Prostate gland (tissue), 2 donors: ENCODE measurements around the gene MCHR1. TPM values are rescaled to one million over a fixed set of nuclear protein-coding genes. Genes with fewer than 3 reads are reported as not detected.

Experiments used
- DNase-seq: peaks from one replicate; pipeline ENCODE4 v3.0.0-alpha.2; 2019; ENCODE audit warnings: low spot score
- H3K27ac ChIP-seq, 2 donors: fragments of 200-600 bp; sonication (generic); 2 replicates each; pipeline ENCODE4 v1.5.1; 2017 to 2019
- H3K27me3 ChIP-seq: fragments of 200-600 bp; sonication (generic); replicated peaks from 2 replicates; pipeline ENCODE4 v1.5.1; 2019; ENCODE audit not compliant: insufficient read depth
- H3K36me3 ChIP-seq, 2 donors: fragments of 200-600 bp; sonication (generic); 1 replicate in 1 of 2; 2 replicates in 1 of 2; pipeline versions ENCODE4 v1.5.1 to v1.8.1; 2017 to 2019
- H3K4me1 ChIP-seq: fragments of 200-600 bp; sonication (generic); replicated peaks from 2 replicates; pipeline ENCODE4 v1.5.1; 2019
- H3K4me3 ChIP-seq, 2 donors: fragments of 200-600 bp; sonication (generic); 2 replicates each; pipeline ENCODE4 v1.5.1; 2017 to 2019
- H3K9me3 ChIP-seq: fragments of 200-600 bp; sonication (generic); 2 replicates; pipeline ENCODE4 v1.5.1; 2017
- CTCF ChIP-seq, 4 experiments: fragments of 200-600 bp in 2 of 4; fragments of 450-650 bp in 2 of 4; sonication (generic) in 2 of 4; IDR thresholded peaks; 1 replicate in 3 of 4; 2 replicates in 1 of 4; pipeline ENCODE4 v1.5.1; 2016 to 2019; ENCODE audit warnings: antibody characterized with exemption in 4 of 4, mild to moderate bottlenecking in 2 of 4, moderate library complexity in 2 of 4
- POLR2A ChIP-seq: fragments of 450-650 bp; IDR thresholded peaks from one replicate; pipeline ENCODE4 v1.6.1; 2016; ENCODE audit warnings: antibody characterized with exemption, mild to moderate bottlenecking
- POLR2AphosphoS5 ChIP-seq: sonication (generic); formaldehyde crosslinking; IDR thresholded peaks from one replicate; pipeline ENCODE4 v1.6.1; 2017; ENCODE audit warnings: antibody characterized with exemption
- WGBS: methylation state at CpG from one replicate; pipeline ENCODE4 v1.1.5; 2018; 5-methylcytosine and 5-hydroxymethylcytosine counted together
- intact Hi-C: fragments of 100-400 bp; cut with DNase I; formaldehyde crosslinking; loops from one replicate; pipeline ENCODE4 v1.14.2; 2022
- total RNA-seq, 2 donors: library from RNA; depleted of rRNA; stranded (reverse); fragments of >200 nt; gene quantifications; one replicate each; pipeline ENCODE4 v1.1.0, GENCODE V29; 2016

MCHR1 gene
- total RNA-seq, 2 donors from 2014 or later = 0.45 TPM; not detected in 1

DNA sequence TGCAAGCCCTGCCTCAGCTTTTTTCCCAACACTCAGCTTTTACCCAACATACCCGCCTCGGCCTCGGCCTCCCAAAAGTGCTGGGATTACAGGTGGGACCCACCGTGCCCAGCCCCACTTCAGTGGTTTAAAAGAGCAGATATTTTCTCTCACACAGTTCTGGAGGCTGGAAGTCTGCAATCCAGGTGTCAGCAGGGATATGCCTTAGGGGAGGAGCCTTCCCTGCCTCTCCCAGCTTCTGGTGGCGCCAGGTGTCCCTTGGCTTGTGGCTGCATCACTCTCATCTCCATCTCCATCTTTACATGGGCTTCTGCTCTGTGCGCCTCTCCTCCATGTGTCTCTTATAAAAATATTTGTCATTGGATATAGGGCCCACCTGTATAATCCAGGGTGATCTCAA lies 50.0 kb downstream of the MCHR1 start:
- intact Hi-C loops = no loop called here
- 81% methylated on average over 6 of the region's 6 CpGs for WGBS
- Histone ChIP-seq H3K27ac (no peak overlapping the region), H3K9me3 (no peaks in the 10 kb centered on the region), H3K4me3 (no peak overlapping the region), H3K36me3 (no peaks in the 10 kb centered on the region), H3K4me1 (peaks cover 4% of the 10 kb centered on the region), H3K27me3 (no peaks in the 10 kb centered on the region)
- no peak for TF ChIP-seq POLR2A
- TF ChIP-seq CTCF (IDR thresholded peaks at IDR 0.05) = no peak
- TF ChIP-seq POLR2AphosphoS5 = no peak
- DNase-seq = no peak

Other genes starting within 250 kb of the MCHR1 start
- 100 to 1,000 TPM in 1 of 2 donors, 10 to 100 TPM in 1; 71.0 to 104 TPM for gene MRTFA, start 42.8 kb upstream of the MCHR1 start, total RNA-seq
- gene SLC25A17, start 139.9 kb downstream of the MCHR1 start, total RNA-seq = 10 to 100 TPM; 27.8 to 28.0 TPM
- 100 to 1,000 TPM; 159 to 205 TPM for gene ST13, start 177.2 kb downstream of the MCHR1 start, total RNA-seq
- 10 to 100 TPM; 10.5 to 19.2 TPM for gene XPNPEP3, start 177.7 kb downstream of the MCHR1 start, total RNA-seq
- under 1 TPM in 1 of 2 donors, not detected in 1; 0.17 TPM for gene DNAJB7, start 182.6 kb downstream of the MCHR1 start, total RNA-seq